ENCODE measurements around the gene SELENOW. TPM values are rescaled to one million over a fixed set of nuclear protein-coding genes. Genes with fewer than 3 reads are reported as not detected.
A peak's percentile ranks its signal among the peaks of the same experiment; 100 is the strongest.
"Not testable (repeated sequence)": the region's sequence is repeated elsewhere in the genome, so short reads cannot be mapped to it uniquely, and the experiment has no call there.

Gene SELENOW
- total RNA-seq, 4 donors from 2014 or later = 173 to 1,323 (median 512) TPM

- H3K4me3 ChIP-seq = no peak overlapping the region
- H3K27ac ChIP-seq = no peak overlapping the region
- TF ChIP-seq CTCF (IDR thresholded peaks at IDR 0.05) = no peak
- no peaks in the 10 kb centered on the region for H3K27me3 ChIP-seq
- H3K36me3 ChIP-seq = no peaks in the 10 kb centered on the region
- no peaks in the 10 kb centered on the region for H3K4me1 ChIP-seq
- DNase-seq = no peak
- intact Hi-C loops (cut with DNase I; ENCODE audit: low total_unique reads) = no loop called here
- H3K9me3 ChIP-seq = no peaks in the 10 kb centered on the region
These were observed 27.9 kb downstream of the SELENOW start for GRCh38 chr19:47806435-47806834.

DNA sequence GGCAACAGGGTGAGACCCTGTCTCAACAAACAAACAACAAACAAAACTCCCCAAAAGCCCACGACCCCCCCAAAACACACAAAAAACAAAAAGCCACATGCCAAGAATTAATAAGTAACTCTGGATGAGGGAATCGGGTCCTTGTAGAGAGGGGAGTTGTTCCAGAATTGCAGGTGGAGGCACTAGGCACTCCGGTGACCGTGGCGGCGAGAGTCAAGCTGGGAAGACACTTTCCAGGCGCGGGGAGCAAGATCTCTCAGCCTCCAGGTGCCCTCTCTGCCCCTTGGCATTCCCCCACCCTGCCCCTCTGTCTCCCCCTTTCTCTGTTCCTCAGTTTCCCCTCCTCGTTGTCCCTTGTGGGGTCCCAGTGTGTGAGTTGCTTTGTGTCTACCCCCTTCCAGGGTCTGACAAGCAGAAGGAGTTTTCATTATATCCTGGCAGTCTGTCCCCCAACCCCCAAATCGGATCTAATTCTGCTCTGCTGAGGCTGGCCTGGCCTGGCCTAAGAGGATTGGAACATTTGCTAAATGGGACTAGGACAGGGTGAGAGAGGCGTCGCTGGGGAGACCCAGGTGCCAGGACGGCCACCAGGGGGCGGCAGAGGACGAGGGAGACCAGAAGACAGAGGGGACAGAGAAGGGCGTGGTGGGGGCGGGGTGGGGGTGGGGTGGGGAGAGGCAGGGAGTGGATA lies 34.9 kb downstream of the SELENOW start:
- Histone ChIP-seq H3K27me3 (no peaks in the 10 kb centered on the region), H3K4me1 (no peaks in the 10 kb centered on the region), H3K4me3 (no peak overlapping the region), H3K36me3 (no peaks in the 10 kb centered on the region), H3K27ac (no peak overlapping the region), H3K9me3 (no peaks in the 10 kb centered on the region)
- peak; percentile 45 to 49 for DNase-seq
- TF ChIP-seq POLR2A (IDR thresholded peaks at IDR 0.05) (no peak), CTCF (IDR thresholded peaks at IDR 0.05) (peak; percentile 12 to 50 (median 34))
- intact Hi-C loops (cut with DNase I; ENCODE audit: low total_unique reads) = no loop called here

- H3K27me3 ChIP-seq = no peaks in the 10 kb centered on the region
- intact Hi-C loops (cut with DNase I; ENCODE audit: low total_unique reads) = no loop called here
- H3K4me3 ChIP-seq = no peak overlapping the region
- no peaks in the 10 kb centered on the region for H3K9me3 ChIP-seq
- no peak for DNase-seq
- no peak overlapping the region for H3K27ac ChIP-seq
- H3K4me1 ChIP-seq = no peaks in the 10 kb centered on the region
- TF ChIP-seq POLR2A (IDR thresholded peaks at IDR 0.05) (no peak), CTCF (IDR thresholded peaks at IDR 0.05) (no peak)
- no peaks in the 10 kb centered on the region for H3K36me3 ChIP-seq
These were observed 35.5 kb downstream of the SELENOW start for GRCh38 chr19:47813995-47814328.

DNA sequence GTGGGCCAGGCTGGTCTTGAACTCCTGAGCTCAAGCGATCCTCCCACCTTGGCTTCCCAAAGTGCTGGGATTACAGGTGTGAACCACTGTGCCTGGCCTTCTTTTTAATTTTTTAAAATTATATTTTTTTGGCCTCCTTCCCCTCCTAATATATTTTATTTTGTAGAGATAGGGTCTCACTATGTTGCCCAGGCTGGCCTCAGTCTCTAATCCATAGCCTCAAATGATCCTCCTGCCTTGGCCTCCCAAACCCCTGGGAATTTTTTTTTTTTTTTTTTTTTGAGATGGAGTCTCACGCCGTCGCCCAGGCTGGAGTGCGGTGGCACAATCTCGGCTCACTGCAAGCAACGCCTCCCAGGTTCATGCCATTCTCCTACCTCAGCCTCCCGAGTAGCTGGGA lies 37.8 kb downstream of the SELENOW start:
- H3K4me1 ChIP-seq; DNase-seq; H3K9me3 ChIP-seq; H3K4me3 ChIP-seq; H3K27me3 ChIP-seq; intact Hi-C loops (cut with DNase I; ENCODE audit: low total_unique reads); H3K27ac ChIP-seq; H3K36me3 ChIP-seq: not testable (repeated sequence)

DNA sequence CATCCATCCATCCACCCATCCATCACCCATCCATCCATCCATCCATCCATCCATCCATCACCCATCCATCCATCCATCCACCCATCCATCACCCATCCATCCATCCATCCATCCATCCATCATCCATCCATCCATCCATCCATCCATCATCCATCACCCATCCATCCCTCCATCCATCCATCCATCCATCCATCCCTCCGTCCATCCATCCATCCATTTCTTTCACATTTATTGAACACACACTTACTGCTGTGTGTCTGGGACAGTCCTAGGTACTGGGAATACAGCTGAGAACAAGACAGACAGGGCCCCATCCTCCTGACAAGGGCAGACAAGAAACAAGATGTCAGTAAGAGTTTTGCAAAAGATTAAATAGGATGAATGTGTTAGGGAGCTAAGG lies 39.7 kb downstream of the SELENOW start:
- intact Hi-C loops (cut with DNase I; ENCODE audit: low total_unique reads); DNase-seq; H3K9me3 ChIP-seq; H3K27ac ChIP-seq; H3K36me3 ChIP-seq; H3K4me1 ChIP-seq; H3K4me3 ChIP-seq; H3K27me3 ChIP-seq: not testable (repeated sequence)

- TF ChIP-seq POLR2A (IDR thresholded peaks at IDR 0.05) (no peak), CTCF (IDR thresholded peaks at IDR 0.05) (no peak)
- Histone ChIP-seq H3K4me3 (no peak overlapping the region), H3K9me3 (no peaks in the 10 kb centered on the region), H3K27ac (no peak overlapping the region), H3K4me1 (no peaks in the 10 kb centered on the region), H3K27me3 (no peaks in the 10 kb centered on the region), H3K36me3 (no peaks in the 10 kb centered on the region)
- no peak for DNase-seq
- intact Hi-C loops (cut with DNase I; ENCODE audit: low total_unique reads) = no loop called here
These were observed 41.4 kb downstream of the SELENOW start for GRCh38 chr19:47819858-47820257.
